ENCODE measurements around the gene FAM8A1.

Gene FAM8A1

DNA sequence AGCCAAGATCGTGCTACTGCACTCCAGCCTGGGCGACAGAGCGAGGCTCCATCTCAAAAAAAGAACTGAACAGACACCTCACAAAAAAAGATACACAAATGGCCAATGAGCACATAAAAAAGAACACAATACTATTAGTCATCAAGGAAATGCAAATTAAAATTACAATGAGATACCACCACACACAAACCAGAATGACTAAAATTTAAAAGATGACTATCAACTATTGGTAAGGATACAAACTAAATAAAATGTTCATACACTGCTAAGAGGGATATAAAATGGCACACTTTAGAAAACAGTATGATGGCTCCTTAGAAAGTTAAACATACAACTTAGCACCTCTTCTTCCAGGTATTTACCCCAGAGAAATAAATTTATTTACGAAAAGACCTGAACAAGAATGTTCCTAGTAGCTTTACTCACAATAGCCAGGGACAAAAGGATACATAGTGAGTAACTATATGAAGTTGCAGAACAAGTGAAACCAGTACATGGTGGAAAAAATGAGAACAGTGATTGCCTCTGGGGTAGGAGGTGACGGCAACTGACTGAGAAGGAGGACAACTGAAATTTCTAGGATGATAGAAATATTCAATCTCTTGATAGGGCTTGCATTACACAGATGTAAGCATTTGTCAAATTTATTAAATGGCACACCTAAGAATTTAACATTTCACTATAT, 53.2 kb downstream of the FAM8A1 start:
- H3K4me3 ChIP-seq (ENCODE audit: low read depth, low read length) = no peak overlapping the region
- TF ChIP-seq, protein P1, sequence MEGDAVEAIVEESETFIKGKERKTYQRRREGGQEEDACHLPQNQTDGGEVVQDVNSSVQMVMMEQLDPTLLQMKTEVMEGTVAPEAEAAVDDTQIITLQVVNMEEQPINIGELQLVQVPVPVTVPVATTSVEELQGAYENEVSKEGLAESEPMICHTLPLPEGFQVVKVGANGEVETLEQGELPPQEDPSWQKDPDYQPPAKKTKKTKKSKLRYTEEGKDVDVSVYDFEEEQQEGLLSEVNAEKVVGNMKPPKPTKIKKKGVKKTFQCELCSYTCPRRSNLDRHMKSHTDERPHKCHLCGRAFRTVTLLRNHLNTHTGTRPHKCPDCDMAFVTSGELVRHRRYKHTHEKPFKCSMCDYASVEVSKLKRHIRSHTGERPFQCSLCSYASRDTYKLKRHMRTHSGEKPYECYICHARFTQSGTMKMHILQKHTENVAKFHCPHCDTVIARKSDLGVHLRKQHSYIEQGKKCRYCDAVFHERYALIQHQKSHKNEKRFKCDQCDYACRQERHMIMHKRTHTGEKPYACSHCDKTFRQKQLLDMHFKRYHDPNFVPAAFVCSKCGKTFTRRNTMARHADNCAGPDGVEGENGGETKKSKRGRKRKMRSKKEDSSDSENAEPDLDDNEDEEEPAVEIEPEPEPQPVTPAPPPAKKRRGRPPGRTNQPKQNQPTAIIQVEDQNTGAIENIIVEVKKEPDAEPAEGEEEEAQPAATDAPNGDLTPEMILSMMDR (conservative IDR thresholded peaks at IDR 0.05; ENCODE audit: low read depth, low read length) = no peak
- no peak for DNase-seq (ENCODE audit: low read depth)

DNA sequence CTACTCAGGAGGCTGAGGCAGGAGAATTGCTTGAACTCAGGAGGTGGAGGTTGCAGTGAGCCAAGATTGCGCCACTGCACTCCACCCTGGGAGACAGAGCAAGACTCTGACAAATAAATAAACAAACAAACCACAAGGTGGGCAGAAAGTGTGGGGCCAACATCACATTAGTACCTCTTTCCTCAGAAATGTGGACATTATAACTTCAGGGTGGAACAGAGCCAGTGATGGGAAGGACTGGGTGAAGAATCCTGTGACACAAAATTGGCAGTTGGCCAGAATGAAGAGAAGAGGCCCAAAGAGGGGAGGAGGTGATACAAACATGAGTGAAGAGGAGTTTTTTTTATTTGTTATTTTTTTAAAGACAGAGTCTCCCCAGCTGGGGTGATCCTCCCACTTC, 56.0 kb downstream of the FAM8A1 start:
- TF ChIP-seq, protein P1 (conservative IDR thresholded peaks at IDR 0.05; ENCODE audit: low read depth, low read length) = no peak
- H3K4me3 ChIP-seq (ENCODE audit: low read depth, low read length) = no peak overlapping the region
- DNase-seq (ENCODE audit: low read depth) = peak; percentile 55

- H3K4me3 ChIP-seq (ENCODE audit: low read depth, low read length) = no peak overlapping the region
- TF ChIP-seq, protein P1 (conservative IDR thresholded peaks at IDR 0.05; ENCODE audit: low read depth, low read length) = no peak
- DNase-seq (ENCODE audit: low read depth) = peak; percentile 5
Observed at GRCh38 chr6:17656644-17657043, 56.5 kb downstream of the FAM8A1 start.
